ENCODE data around the gene TACC3. TPM values are rescaled to one million over a fixed set of nuclear protein-coding genes. Genes with fewer than 3 reads are reported as not detected.

Gene TACC3
- total RNA-seq, 1 experiment from 2014 or later, result 32.0 TPM

DNA sequence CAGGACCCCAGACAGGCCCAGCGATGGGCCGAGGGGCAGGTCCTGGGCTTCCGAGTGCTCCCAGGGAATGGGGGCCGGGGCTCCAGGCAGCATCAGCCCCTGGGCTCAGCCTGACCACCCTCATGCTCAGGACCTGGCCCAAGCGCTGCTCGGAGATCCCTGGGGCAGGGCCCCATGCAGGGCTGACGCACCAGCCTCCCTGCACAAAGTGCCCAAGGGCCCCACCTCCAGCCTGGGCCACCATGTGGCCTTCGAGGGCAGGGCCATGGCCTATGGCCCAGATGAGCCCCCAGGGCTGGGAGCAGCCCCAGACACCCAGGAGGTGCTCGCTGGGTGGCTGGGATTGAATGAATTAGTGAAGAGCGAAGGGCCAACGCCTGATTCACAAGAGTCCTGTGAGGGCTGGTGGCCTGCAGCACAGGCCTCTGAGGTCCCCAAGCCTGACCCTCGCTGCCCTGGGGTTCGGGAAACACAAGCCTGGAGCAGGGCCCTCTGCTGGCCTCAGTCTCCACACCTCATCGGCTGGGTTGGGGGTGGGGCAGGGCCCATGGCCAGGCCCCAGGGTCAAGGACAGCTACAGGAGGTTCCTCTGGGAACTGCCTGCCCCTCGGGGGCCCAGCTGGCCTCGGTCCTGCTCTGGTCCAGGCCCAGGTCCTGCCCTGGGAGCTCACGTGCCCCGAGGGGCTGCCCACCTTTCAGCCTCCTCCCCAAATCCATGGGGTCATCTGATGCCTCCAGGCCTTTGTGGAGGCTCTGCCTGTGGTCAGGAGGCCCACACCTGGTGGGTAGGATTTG is 58.5 kb downstream of the TACC3 start:
- no TSS peak for BruUV-seq (replicated peaks)
- Histone ChIP-seq H3K27ac (ENCODE audit: low read length) (no peak overlapping the region), H3K4me3 (ENCODE audit: low read length) (no peak overlapping the region), H4K20me1 (ENCODE audit: low read length) (no peaks in the 10 kb centered on the region), H3F3A (ENCODE audit: low read length, unreplicated experiment) (no peaks in the 10 kb centered on the region), H3K36me3 (ENCODE audit: low read depth, low read length) (no peaks in the 10 kb centered on the region), H2AFZ (ENCODE audit: low read length) (no peak overlapping the region), H3K4me1 (ENCODE audit: insufficient read depth, low read length) (no peaks in the 10 kb centered on the region), H3K4me2 (ENCODE audit: low read length) (no peak overlapping the region), H3K9me3 (ENCODE audit: low read length) (no peaks in the 10 kb centered on the region), H3K27me3 (ENCODE audit: low read length) (no peaks in the 10 kb centered on the region), H3K9ac (ENCODE audit: low read length) (no peak overlapping the region), H3K9me2 (replicated peaks; ENCODE audit: low read length) (no peaks in the 10 kb centered on the region), H3K79me2 (ENCODE audit: low read length) (no peaks in the 10 kb centered on the region)
- TF ChIP-seq EZH2phosphoT487 (IDR thresholded peaks at IDR 0.05; ENCODE audit: borderline replicate concordance, low read length) (no peak), EZH2 (IDR thresholded peaks at IDR 0.05; ENCODE audit: low read length, unreplicated experiment) (no peak)
- TF ChIP-seq, protein P1, sequence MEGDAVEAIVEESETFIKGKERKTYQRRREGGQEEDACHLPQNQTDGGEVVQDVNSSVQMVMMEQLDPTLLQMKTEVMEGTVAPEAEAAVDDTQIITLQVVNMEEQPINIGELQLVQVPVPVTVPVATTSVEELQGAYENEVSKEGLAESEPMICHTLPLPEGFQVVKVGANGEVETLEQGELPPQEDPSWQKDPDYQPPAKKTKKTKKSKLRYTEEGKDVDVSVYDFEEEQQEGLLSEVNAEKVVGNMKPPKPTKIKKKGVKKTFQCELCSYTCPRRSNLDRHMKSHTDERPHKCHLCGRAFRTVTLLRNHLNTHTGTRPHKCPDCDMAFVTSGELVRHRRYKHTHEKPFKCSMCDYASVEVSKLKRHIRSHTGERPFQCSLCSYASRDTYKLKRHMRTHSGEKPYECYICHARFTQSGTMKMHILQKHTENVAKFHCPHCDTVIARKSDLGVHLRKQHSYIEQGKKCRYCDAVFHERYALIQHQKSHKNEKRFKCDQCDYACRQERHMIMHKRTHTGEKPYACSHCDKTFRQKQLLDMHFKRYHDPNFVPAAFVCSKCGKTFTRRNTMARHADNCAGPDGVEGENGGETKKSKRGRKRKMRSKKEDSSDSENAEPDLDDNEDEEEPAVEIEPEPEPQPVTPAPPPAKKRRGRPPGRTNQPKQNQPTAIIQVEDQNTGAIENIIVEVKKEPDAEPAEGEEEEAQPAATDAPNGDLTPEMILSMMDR (conservative IDR thresholded peaks at IDR 0.05; ENCODE audit: low read depth, low read length), result no peak
- ChIA-PET POLR2A (ENCODE audit: unreplicated experiment) (no interaction called here), CTCF (no interaction called here)
- intact Hi-C loops (cut with micrococcal nuclease), result no loop called here
- no peak for ATAC-seq
- DNase-seq, result no peak

DNA sequence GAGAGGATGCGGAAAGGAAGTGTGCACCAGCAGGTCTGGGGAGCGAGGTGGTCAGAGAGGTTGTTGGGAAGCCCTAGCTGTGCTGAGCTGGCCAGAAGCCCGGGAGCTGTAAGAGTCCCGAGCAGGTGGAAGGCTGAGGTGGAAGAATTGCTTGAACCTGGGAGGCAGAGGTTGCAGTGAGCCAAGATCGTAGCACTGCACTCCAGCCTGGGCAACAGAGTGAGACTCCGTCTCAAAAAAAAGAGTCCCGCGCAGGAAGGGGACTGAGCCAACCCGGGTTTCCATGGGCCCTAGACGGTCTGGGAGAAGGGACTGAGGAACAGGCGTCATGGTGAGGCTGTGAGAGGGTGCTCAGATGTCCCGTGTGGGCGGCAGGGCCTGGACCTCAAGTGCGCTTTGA is 59.1 kb downstream of the TACC3 start:
- no peaks in the 10 kb centered on the region for H3F3A ChIP-seq (ENCODE audit: low read length, unreplicated experiment)
- H4K20me1 ChIP-seq (ENCODE audit: low read length), result no peaks in the 10 kb centered on the region
- no peak overlapping the region for H2AFZ ChIP-seq (ENCODE audit: low read length)
- H3K79me2 ChIP-seq (ENCODE audit: low read length), result no peaks in the 10 kb centered on the region
- TF ChIP-seq EZH2phosphoT487 (IDR thresholded peaks at IDR 0.05; ENCODE audit: borderline replicate concordance, low read length) (no peak), EZH2 (IDR thresholded peaks at IDR 0.05; ENCODE audit: low read length, unreplicated experiment) (no peak)
- TF ChIP-seq, protein P1 (conservative IDR thresholded peaks at IDR 0.05; ENCODE audit: low read depth, low read length), result no peak
- DNase-seq (no peak), ATAC-seq (no peak)
- H3K9me2 ChIP-seq (replicated peaks; ENCODE audit: low read length), result no peaks in the 10 kb centered on the region
- no peaks in the 10 kb centered on the region for H3K9me3 ChIP-seq (ENCODE audit: low read length)
- H3K36me3 ChIP-seq (ENCODE audit: low read depth, low read length), result no peaks in the 10 kb centered on the region
- no peak overlapping the region for H3K9ac ChIP-seq (ENCODE audit: low read length)
- no peak overlapping the region for H3K27ac ChIP-seq (ENCODE audit: low read length)
- no peak overlapping the region for H3K4me2 ChIP-seq (ENCODE audit: low read length)
- CTCF ChIA-PET, result no interaction called here
- POLR2A ChIA-PET (ENCODE audit: unreplicated experiment), result no interaction called here
- H3K4me3 ChIP-seq (ENCODE audit: low read length), result no peak overlapping the region
- no peaks in the 10 kb centered on the region for H3K27me3 ChIP-seq (ENCODE audit: low read length)
- H3K4me1 ChIP-seq (ENCODE audit: insufficient read depth, low read length), result no peaks in the 10 kb centered on the region
- intact Hi-C loops (cut with micrococcal nuclease), result no loop called here
- BruUV-seq (replicated peaks), result no TSS peak

DNA sequence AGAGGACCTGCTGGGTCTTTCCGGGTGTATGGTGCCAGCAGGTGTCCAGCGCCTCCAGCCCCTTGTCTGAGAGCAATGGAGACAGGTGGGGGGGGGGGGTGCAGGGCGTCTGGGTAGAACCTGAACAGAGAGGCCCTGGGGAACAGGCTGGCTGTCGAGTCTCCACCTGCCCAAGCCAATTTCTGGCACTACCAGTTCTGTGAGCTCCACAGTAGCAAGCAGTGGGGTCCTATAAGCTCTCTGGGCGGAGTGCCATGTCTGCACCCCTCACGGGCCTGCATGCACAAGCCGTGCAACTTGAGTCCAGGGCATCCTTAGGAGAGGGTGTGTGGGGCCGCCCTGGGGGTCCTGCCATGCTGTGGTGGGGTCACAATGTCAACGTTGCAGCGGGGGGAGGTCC is 61.7 kb downstream of the TACC3 start:
- intact Hi-C loops (cut with micrococcal nuclease), result no loop called here
- H2AFZ ChIP-seq (ENCODE audit: low read length), result no peak overlapping the region
- CTCF ChIA-PET, result no interaction called here
- ATAC-seq (no peak), DNase-seq (no peak)
- H3K36me3 ChIP-seq (ENCODE audit: low read depth, low read length), result no peaks in the 10 kb centered on the region
- no peak overlapping the region for H3K4me3 ChIP-seq (ENCODE audit: low read length)
- no peaks in the 10 kb centered on the region for H3K27me3 ChIP-seq (ENCODE audit: low read length)
- no peaks in the 10 kb centered on the region for H3K9me2 ChIP-seq (replicated peaks; ENCODE audit: low read length)
- H3F3A ChIP-seq (ENCODE audit: low read length, unreplicated experiment), result no peaks in the 10 kb centered on the region
- no peak for TF ChIP-seq EZH2 (IDR thresholded peaks at IDR 0.05; ENCODE audit: low read length, unreplicated experiment)
- TF ChIP-seq, protein P1 (conservative IDR thresholded peaks at IDR 0.05; ENCODE audit: low read depth, low read length), result no peak
- TF ChIP-seq EZH2phosphoT487 (IDR thresholded peaks at IDR 0.05; ENCODE audit: borderline replicate concordance, low read length), result no peak
- POLR2A ChIA-PET (ENCODE audit: unreplicated experiment), result no interaction called here
- no TSS peak for BruUV-seq (replicated peaks)
- H3K9ac ChIP-seq (ENCODE audit: low read length), result no peak overlapping the region
- H4K20me1 ChIP-seq (ENCODE audit: low read length), result no peaks in the 10 kb centered on the region
- H3K27ac ChIP-seq (ENCODE audit: low read length), result no peak overlapping the region
- no peaks in the 10 kb centered on the region for H3K4me1 ChIP-seq (ENCODE audit: insufficient read depth, low read length)
- H3K9me3 ChIP-seq (ENCODE audit: low read length), result no peaks in the 10 kb centered on the region
- no peak overlapping the region for H3K4me2 ChIP-seq (ENCODE audit: low read length)
- no peaks in the 10 kb centered on the region for H3K79me2 ChIP-seq (ENCODE audit: low read length)

Measured in PC-3 (cell line).